GM12875 (cell line): ENCODE data around the gene SLC20A1.

Experiments
- H3K4me3 ChIP-seq: one replicate; pipeline ENCODE4 v1.5.1; 2011; ENCODE audit warnings: low read depth, low read length, control low read depth
- TF ChIP-seq, protein P1 (sequence below): IDR thresholded peaks from 2 replicates; pipeline ENCODE4 v1.5.1; 2011; ENCODE audit warnings: low read depth, mild to moderate bottlenecking, control low read depth, inconsistent platforms, low read length, moderate library complexity, borderline replicate concordance; ENCODE audit not compliant: insufficient read depth

SLC20A1 gene

DNA sequence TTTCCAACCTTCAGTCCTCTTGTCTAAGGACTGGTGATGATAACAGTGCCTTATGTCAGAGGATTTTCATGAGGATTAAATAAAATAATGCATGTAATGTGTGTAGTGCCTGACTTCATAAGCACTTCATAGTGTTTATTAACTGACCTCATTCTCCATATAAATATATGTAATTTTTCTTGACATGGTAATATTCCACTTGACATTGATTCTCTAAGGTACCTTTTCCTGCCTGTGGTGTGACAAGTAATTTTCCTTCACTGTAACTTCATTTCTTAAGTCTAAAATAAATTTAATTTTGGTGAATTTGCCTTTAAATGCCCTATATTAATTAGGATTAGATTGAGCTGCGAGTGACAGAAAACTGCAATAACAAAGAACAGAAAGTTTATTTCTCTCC is 27.3 kb downstream of the SLC20A1 start:
- H3K4me3 ChIP-seq: no peak overlapping the region
- TF ChIP-seq, protein P1, sequence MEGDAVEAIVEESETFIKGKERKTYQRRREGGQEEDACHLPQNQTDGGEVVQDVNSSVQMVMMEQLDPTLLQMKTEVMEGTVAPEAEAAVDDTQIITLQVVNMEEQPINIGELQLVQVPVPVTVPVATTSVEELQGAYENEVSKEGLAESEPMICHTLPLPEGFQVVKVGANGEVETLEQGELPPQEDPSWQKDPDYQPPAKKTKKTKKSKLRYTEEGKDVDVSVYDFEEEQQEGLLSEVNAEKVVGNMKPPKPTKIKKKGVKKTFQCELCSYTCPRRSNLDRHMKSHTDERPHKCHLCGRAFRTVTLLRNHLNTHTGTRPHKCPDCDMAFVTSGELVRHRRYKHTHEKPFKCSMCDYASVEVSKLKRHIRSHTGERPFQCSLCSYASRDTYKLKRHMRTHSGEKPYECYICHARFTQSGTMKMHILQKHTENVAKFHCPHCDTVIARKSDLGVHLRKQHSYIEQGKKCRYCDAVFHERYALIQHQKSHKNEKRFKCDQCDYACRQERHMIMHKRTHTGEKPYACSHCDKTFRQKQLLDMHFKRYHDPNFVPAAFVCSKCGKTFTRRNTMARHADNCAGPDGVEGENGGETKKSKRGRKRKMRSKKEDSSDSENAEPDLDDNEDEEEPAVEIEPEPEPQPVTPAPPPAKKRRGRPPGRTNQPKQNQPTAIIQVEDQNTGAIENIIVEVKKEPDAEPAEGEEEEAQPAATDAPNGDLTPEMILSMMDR: no peak

DNA sequence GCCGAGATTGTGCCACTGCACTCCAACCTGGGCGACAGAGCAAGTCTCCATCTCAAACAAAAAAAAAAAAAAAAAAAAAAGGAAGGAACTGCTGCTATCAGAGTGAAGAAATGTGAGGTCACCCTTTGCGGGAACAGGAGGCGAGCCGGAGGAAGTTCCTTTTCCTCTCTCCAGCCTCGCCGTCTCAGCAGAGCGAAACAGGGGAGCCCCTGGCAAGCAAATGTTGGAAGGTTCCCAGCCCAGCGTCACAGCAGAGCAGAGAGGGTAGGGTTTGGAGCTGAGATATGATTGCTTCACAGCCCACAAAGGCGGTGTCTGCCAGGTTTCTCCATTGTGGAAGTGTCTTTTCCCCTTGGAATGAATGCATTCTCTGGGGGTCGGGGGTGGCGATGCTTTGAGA is 28.5 kb downstream of the SLC20A1 start:
- TF ChIP-seq, protein P1: no peak
- H3K4me3 ChIP-seq: no peak overlapping the region

DNA sequence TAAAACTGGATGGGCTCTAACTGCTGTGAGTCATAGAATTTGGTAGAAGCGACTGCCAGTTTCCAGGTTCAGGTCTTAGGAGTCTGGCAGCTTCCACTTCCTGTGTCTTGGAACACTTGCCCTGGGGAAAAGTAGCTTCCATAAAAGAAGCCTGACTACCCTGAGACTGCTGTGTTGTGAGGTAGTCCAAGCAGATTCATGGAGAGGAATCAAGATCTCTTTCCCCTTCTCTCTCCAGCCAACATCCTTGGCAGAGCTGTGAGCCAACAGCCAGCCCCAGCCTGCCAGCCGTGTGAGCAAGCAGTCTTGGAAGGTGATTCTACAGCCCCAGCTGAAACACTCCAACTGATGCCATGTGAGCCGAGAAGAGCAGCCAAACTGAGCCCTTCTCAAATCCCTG is 33.7 kb downstream of the SLC20A1 start:
- H3K4me3 ChIP-seq: no peak overlapping the region
- TF ChIP-seq, protein P1: no peak

DNA sequence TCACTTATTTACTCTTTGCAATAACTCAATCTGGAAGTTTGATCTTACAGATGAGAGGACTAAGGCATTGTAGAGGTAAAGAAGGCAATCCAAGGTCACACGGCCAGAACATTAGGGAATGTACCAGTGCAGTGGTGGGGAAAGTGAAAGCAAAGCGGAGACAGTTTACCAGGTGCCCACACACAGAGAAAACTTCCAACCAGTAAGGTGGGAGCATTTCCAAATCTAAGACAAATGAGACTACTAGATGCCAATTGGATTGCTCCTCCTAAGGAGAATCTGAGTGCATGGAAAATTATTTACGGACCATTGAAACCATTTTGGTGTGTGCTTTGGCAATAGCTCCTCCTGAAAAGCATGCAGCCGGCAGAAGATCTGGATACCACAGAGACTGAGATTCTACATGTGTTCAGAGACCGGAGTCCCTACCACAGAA is 34.9 kb downstream of the SLC20A1 start:
- TF ChIP-seq, protein P1: no peak
- no peak overlapping the region for H3K4me3 ChIP-seq

DNA sequence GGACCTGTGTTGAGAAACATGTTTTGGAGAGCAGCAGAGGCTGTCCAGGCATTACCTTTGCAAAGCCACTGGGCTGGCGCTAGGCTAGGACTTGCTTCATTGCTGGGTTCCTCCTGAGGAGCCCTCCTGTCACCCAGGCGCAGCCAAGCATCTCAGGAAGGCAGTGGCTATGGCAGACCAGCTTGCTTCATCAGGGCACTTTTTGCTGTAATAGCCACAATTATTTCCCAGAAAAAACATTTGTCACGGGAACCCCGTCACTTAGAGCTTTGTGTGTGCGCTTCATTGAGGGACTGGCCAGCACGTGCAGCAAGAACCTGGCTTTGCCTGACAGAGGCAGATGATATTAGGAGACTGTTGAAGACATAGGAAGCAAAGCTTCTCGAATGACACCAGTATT is 36.4 kb downstream of the SLC20A1 start:
- H3K4me3 ChIP-seq: no peak overlapping the region
- TF ChIP-seq, protein P1: no peak

DNA sequence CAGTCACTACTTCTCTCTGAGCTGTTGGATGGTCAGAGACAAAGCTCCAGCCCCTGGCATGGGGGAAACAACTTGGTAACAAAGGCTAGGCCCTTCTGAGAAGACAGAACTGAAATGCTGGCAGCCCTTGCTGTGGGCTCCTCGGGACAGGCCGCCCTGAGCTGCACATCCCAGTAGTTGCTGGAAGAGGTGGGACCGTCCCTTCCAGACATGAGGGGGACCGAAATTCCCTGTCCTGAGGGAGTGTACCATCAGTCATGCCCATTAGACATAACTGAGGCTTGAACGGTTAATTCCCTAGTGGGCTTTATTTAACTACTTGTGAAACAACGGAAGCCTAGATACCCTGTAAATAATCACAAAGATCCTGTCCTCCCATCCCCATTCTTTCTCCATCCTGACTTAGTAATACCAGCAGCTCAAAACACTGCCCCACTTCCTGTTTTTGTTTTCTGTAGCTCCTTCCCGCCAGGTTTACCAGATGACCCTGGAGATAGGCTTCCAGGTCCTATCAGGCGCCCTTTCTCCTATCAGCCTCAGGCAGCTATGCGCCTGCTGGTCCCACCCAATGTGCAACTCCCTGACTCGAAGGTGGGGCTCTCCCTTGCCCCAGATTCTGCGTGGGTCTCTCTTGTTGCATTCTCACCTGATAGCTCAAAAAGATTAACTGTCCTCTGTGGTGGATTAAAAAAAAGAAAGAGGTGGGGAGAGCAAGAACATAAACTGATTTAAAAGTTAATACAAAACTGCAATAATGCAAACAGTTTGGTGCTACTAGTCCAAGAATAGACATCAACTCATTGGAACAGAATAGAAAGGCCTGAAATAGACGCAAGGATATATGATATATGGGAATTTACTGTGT is 38.0 kb downstream of the SLC20A1 start:
- H3K4me3 ChIP-seq: no peak overlapping the region
- TF ChIP-seq, protein P1: no peak

DNA sequence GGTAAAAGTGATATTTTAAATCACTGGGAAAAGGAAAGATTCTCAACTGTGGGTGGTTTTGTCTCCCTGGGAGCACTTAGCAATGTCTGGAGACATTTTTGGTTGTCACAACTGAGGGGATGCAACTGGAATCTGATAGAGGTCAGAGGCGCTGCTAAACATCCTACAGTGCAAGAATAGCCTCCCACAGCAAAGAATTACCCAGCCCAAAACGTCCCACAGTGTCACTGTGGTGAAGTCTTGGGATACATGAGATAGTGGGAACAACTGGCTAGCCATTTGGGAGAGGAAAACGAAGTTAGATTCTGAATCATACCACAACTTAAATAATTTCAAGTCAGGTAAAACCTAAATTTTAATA is 38.7 kb downstream of the SLC20A1 start:
- no peak overlapping the region for H3K4me3 ChIP-seq
- TF ChIP-seq, protein P1: no peak
